HG02840 (cell line): ENCODE measurements around the gene MS4A1.
"Not testable (repeated sequence)": the region's sequence is repeated elsewhere in the genome, so short reads cannot be mapped to it uniquely, and the experiment has no call there.

Experiments used
- ATAC-seq: cut with Tn5 transposase; IDR thresholded peaks from one replicate; pipeline ENCODE4 v1.9.1; 2021; ENCODE audit warnings: mild to moderate bottlenecking, moderate library complexity, moderate number of reproducible peaks; ENCODE audit not compliant: unreplicated experiment, low FRiP score

The MS4A1 gene

GRCh38 chr11:60455531-60456042, at the start of gene MS4A1:
Gene MS4A1, plus strand, starts transcription at chr11:60455847. Its CDS starts 6,528 bp downstream, at chr11:60462375.
- peak; percentile 74 for ATAC-seq

- ATAC-seq, result no peak
These were observed 35.6 kb upstream of the MS4A1 start for GRCh38 chr11:60420015-60420414.

DNA sequence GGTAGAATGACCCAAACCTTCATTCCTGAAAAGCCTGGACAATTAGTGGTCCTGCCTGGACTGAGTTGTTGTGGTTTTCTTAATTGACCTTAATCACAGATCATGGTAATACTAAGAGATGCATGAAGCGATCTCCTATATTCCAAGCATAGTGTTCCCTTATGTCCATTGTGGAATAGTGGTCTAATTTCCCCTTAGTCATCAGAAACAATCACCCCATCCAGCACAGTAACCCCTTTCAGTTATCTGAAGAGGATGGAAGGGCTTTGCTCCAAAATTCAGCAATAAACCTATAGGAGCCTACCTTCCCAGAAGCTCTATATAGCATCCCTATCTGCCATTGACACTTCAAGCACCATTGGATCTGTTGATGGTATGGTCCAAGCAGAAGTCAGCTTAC, 33.0 kb upstream of the MS4A1 start:
- ATAC-seq, result no peak

DNA sequence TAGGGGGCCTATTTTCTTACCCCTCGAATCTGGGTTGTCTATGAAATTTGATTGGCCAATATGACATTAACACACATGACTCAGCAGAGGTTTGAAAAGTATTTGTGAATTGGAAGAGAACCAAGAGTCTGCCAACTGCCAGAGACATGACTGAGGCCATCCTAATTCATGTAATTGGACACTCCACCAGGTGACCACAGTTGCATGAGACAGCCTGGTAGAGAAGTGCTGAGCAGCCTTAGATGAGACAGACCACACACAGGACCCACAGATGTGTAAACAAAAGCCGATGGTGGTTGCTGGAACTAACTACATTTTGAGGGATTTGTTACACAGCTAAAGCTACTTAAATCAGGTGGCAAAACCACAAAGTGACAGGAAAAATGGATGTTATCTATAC, 27.1 kb upstream of the MS4A1 start:
- no peak for ATAC-seq

GRCh38 chr11:60429272-60429671, 26.4 kb upstream of the MS4A1 start, which contains the start of gene MS4A5:
Gene MS4A5, plus strand, starts transcription at chr11:60429572. Its CDS starts 103 bp downstream, at chr11:60429675.
- no peak for ATAC-seq

GRCh38 chr11:60431251-60431650, 24.4 kb upstream of the MS4A1 start:
- ATAC-seq, result no peak

DNA sequence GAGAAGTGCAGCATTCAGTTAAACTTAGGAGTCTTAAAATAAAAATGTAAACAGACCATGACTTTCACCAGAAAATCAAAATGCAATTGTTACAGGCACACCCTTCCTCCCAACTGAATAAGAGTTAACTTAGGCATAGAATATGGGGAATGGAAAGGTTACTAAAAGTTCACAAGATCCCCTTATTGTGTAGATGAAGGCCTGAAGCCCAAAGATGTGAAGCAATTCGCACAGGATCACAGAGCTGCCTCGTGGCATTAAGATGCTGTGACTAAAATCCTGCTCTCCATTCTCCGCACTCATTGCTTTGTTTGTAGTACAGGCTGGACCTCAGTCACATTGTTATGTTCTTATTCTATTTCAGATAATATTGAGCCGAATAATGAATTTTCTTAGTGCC, 22.2 kb upstream of the MS4A1 start:
- no peak for ATAC-seq

DNA sequence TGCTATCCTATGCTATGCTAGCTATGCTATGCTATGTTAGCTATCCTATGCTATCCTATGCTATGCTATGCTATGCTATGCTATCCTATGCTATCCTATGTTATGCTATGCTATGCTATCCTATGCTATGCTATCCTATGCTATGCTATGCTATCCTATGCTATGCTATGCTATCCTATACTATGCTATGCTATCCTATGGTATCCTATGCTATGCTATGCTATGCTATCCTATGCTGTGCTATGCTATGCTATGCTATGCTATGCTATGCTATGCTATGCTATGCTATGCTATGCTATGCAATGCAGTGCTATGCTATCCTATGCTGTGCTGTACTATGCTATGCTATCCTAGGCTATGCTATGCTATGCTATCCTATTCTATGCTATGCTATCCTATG, 8.6 kb upstream of the MS4A1 start:
- ATAC-seq, result no peak

- no peak for ATAC-seq
These were observed 7.8 kb upstream of the MS4A1 start for GRCh38 chr11:60447846-60448245.

DNA sequence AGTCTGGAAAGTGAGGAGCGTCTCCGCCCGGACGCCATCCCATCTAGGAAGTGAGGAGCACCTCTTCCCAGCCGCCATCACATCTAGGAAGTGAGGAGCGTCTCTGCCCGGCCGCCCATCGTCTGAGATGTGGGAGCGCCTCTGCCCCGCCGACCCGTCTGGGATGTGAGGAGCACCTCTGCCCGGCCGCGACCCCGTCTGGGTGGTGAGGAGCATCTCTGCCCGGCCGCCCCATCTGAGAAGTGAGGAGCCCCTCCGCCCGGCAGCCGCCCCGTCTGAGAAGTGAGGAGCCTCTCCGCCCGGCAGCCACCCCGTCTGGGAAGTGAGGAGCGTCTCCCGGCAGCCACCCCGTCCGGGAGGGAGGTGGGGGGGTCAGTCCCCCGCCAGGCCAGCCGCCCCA, 4.5 kb upstream of the MS4A1 start:
- not testable (repeated sequence) for ATAC-seq

DNA sequence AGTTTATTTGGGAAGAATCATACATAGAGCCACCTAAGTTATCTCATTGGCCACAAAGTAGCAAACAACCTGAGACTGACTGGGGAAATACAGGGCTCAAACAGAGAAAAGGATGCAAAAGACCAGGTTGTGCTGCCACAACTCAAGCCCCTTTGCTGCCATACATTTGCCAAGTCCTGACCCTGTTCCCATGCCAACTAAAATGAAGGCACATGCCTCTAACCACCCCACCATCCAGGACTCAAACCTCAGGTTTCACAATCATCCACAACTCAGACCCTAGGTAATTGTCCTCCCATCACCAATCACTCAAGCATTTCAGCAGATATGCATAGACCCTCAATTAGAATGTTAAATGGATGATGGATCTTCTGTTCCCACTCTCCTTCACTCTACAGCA, 1.4 kb upstream of the MS4A1 start:
- ATAC-seq, result no peak

DNA sequence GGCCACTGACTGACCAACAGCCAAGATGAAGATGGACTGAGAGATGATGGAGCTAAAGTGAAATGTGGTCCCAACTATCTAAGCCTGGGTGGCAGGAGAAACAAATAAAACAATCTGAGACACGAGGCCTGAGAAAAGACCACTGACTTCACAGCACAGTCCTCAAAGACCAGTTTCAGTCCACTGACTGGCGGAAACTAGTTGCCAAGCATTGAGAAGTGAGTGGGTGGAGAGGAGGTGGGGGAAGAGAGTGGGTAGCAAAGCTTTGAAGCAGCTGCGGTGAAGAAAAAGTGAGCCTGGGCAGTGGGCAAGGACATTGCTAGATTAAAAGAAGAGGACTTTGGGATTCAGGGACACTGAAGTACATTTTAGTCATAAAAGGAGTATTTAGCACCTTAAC, 1.9 kb downstream of the MS4A1 start:
- ATAC-seq, result no peak

- ATAC-seq, result no peak
These were observed 3.7 kb downstream of the MS4A1 start for GRCh38 chr11:60459345-60459744.

DNA sequence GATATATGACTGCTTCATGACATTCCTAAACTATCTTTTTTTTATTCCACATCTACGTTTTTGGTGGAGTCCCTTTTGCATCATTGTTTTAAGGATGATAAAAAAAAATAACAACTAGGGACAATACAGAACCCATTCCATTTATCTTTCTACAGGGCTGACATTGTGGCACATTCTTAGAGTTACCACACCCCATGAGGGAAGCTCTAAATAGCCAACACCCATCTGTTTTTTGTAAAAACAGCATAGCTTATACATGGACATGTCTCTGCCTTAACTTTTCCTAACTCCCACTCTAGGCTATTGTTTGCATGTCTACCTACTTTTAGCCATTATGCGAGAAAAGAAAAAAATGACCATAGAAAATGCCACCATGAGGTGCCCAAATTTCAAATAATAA, 13.2 kb downstream of the MS4A1 start:
- no peak for ATAC-seq

DNA sequence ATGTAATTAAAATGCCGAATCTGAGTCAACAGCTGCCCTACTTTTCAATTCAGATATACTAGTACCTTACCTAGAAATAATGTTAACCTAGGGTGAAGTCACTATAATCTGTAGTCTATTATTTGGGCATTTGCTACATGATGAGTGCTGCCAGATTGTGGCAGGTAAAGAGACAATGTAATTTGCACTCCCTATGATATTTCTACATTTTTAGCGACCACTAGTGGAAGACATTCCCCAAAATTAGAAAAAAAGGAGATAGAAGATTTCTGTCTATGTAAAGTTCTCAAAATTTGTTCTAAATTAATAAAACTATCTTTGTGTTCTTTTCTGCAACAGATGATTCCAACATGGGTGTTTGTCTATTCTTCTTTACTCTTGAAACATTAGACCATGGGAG, 14.1 kb downstream of the MS4A1 start:
- no peak for ATAC-seq

DNA sequence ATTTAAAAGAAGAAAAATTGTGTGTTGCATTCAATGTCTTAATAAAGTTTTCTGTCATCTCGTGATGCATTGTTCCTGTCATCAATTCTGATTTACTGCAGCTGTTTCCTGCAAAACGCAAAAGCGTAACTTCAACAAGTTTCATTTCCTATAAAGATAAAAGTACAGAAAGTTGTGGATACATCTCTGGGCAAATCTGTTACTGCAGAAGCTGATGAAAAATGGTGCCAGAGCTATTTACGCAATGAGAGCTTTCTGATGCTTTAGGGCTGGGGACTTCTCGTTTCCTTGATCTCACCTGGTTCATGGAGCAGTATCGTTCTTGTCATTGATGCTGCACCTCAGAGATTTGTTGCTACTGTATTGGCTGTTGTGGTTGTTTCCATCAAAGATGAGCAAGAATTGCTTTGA, 21.4 kb downstream of the MS4A1 start:
- ATAC-seq, result no peak

DNA sequence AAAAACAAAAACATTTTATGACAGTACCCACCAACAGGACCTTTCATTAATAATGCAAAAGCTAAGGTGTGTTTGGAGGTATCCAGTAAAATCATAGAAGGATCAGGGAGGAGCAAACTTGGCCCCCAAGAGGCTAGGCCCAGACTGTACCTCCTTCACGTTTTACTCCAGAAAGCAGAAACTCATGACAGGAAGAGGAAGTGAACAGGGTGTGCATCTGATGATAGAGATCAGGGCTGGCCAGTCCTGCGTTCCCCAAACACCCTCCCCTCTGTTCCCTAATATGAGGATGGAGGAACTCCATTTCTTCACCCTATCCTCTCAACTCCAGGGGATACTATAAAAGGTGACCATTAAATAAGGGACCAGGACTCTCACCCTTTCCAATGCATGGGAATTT, 26.7 kb downstream of the MS4A1 start:
- ATAC-seq, result no peak

DNA sequence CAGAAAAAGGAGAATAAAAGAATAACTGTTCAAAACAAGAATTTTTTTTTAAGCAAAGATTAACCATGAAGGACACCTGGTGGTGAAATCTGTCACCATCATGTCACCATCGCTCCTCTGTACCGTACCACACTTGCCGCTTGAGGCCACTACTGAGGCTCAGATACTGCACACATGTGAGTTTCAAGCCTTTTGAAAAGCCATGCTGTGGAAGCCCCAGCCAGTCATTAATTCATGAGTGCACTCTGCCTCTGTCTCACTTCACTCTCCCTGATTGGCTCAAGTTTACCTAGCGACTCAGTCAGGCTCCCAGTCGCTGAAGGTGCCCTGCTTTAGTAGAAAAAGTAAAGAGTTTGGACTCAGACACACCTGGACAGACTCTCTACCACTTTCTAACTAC, 30.3 kb downstream of the MS4A1 start:
- peak; percentile 94 for ATAC-seq

DNA sequence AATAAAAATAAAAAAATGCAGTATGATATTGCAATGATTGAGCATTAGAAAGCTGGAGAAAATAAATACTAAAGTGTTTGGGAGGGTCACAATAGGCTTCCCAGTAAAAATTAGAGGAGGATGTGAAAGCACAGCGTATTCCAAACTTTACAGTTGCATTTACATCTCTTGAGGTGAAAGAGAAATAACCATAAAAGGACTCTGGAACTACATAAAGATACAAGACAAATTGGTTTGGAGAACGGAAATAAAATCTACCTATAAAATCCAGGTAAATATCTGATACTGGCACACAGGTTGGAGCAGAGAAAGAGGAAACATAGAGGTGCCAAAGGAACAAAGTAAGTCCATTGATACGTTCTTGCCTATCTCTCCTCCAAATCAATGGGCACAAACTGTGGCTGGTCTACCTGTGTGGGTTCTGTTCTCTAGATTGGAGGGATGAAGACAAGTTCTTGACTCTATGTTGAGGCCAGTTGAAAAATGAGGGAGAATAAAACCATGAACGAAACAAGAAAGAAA, 36.9 kb downstream of the MS4A1 start, which contains the start of gene MS4A12:
TSS of gene MS4A12 (plus strand) at position 291 of the 522 bp plus-strand sequence. CDS start 4,541 bp downstream, outside the sequence.
- no peak for ATAC-seq

DNA sequence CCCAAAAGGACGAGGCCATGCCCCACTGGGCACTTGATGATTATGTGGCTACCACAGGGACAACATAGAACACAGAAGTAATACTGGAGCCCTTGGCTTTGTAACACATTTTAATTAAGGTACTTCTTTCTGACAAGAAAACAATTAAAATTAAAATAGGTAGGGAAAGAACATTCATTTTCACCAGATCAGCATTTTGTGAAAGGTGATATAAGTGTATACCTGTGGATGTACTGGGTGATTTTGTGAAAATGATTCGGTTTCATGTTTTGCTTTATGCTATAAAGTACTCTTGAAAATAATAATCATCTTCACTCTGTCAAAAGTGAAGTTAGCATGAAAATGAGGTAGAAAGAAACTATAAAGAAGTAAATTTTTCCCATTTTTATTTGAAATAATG, 37.8 kb downstream of the MS4A1 start:
- ATAC-seq, result no peak

DNA sequence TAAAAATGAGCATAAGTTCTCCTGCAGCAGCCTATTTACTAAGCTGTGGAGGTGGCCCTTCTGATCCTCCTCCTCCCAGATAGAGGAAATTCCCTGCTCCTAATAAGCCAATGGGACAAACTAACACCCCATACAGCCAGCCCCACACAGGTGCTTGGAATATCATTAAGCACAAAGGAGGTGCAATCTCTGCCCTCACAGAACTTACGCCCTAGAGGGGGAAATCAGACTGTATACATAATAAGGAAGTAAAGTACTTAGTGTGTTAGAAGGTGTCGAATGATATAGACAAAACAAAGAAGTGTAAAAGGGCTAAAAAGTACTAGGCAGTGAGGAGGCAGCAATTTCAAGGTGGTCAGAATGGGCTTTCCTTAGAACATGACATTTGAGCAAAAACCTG, 42.8 kb downstream of the MS4A1 start:
- no peak for ATAC-seq

DNA sequence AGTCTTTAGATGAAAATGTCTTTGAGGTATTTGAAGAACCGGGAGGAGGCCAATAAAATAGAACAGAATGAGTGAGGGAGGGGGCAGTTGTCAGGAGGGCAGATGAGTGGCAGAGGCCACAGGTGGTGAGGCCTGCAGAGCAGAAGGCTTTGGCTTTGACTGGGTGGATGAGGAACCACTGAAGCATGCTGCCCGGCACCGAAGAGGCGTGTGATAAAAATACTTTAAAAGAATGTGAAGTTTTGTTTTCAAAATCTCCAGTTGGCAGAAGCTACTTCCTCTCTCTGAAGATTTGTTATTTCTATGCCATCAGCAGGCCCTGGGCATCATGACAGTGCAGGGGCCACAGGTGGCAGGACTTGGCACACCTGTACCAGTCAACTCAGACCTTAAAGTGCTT, 43.2 kb downstream of the MS4A1 start:
- ATAC-seq, result peak; percentile 82
